ENCODE measurements around the gene RFX3.

The RFX3 gene

DNA sequence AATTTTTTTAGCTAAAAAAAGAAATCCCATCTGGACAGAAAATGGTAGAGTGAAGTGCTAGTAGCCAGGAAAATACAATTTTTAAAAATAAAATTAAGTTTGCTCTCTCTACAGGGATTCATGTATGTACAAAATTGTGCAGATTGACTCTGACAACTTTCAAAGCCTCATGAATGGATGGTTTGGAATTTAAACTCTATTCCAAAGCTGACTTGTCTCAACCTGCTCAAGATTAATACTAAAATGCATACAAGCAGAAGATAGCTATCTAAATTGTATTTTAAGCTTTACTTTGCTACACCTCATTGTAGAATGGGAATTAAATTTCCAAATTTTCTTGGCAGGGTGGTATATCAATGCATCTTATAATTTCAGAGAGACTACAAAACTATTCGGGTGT lies 257.6 kb downstream of the RFX3 start:
- DNase-seq, result no peak

DNA sequence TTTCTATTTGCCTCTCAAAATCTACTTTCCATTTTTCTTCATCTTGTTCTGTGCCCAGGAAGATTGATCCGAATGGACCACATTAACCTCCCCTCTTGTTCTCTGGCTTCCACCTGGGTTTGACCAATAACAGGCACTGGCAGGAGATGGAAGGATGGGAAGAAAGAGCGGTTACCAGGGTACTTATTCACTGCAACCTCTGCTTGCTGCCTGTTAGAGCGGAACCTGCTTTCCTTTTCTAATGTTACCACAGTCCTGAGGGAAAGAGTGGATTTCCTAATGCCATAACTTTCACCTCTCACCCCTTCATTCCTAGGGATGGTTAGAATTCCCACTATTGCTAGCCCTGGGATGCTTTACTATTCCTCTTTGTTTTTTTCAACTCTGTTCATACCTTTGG lies 262.1 kb downstream of the RFX3 start:
- DNase-seq, result no peak

DNA sequence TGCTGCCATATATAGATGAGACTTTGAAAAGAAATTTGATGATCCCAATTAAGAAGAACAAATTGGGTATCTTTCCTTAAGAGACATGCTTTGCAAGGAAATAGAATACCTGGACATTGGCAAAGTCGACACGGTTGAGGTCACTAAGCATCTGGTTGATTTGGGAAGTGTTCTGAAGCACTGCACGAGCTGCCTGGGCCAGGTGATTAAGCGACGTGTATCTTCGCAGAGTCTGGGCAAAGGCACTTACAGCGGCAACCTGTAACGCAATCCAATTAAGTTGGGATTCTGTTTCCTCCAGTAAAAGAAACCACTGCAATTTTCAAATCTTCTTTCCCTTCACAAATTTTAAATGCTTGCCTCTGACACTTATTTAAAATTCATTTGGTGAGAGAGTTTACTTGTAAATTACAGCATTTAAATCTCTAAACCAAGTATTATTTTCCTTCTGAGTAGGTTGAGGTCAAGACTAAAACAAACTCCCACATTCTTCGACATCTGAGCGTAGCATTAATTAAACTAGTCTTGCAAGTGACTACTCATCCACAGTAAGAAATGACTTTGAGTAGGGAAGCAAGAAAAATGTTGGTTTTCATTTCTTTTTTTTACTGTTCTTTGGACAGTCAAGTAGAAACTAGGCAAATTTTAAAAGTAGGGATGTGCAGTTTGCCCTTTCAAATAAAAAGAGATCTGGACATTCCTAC lies 262.8 kb downstream of the RFX3 start:
- no peak for DNase-seq

DNA sequence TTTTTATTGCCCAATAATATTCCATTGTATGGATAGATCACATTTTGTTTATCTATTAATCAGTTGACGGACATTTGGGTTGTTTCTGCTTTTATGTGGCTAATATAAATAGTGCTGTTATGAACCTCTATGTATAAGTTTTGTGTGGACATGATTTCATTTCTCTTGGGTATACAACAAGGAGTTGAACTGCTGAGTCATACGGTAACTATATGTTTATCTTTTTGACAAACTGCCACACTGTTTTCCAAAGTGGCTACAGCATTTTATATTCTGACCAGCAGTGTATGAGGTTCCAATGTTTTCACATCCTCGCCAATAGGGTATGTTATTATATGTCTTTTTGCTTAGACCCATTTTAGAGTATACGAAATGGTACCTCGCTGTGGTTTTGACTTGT lies 264.3 kb downstream of the RFX3 start:
- DNase-seq, result no peak

DNA sequence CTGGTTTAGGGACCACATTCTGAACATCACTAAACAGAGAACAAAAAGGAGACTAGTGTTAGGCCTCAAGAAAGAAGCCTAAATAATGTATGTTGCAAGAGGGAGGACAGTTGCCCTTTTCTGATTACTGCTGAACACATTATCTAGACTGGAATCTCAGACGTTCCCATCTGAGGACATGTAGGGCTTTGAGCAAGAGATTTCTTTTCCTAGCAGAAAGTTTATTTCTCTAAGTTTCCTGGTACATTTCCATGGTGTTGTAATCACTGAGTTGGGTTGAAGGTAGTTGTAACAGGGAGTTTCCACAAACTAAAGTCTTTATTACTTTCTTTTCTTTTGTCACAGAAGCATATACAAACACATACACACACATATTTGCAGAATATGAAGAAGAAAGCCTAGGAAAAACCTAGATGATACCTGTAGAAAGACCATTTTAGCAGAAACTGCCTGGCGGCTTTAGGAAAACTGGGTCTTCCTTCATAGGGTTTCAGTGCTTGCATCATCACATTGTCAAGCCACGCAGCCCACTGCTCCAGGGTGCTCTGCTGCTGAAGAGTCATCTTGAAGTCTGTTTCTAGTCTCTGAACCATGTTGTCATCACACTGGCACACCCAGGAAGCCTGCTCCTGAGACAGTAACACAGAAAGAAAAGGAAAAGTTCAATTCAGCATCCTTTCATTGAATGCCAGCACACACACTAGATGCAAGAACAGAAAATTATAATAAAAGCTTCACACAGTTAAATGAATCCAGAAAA lies 269.1 kb downstream of the RFX3 start:
- DNase-seq, result no peak

DNA sequence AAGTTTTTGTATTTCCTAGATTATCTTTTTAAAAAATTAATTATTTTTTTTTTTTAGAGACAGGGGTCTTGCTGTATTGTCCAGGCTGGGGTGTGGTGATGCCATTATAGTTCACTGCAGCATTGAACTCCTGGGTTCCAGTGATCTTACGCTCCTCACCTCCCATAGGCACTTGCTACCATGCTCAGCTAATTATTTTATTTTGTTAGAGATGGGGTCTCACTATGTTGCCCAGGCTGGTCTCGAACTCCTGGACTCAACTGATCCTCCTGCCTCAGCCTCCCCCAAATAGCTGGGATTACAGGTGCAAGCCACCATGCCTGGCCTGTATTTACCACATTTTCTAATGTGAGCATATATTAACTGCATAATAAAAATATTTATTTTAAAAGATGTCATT lies 274.5 kb downstream of the RFX3 start:
- no peak for DNase-seq

DNA sequence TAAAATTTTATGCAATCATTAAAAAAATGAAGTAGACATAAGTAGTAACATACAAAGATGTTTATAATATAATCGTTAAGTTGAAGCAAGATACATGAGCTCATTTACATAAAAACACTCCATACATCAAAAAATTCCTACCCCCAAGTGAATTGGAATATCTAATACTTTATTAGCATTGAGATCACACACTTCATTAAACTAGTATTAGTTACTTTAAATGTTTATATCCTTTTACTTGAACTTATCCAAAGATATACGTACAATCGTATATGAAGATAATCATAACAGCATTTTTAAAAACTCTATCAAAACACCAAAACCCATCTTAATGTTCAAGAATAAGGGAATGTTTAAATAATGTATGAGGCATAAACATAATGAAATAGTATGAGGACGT lies 275.1 kb downstream of the RFX3 start:
- DNase-seq, result no peak

DNA sequence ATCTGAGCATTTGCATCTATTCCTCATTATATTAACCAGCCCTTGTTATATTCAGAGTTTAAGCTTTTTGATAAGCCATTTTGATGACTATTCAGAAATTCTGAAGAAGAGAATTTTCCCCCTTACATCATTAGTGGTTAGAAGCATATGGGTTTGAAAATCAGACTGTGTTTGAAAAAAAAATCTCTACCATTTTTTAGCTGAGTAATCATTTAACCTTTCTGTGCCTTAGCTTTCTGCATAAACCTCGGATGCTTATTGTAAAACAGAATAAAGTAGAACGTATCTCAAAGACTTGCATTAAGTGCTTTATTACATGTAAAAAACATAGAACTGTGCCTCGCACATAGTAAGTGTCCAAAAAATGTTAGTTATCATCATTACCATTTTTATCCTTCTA lies 278.6 kb downstream of the RFX3 start:
- no peak for DNase-seq

DNA sequence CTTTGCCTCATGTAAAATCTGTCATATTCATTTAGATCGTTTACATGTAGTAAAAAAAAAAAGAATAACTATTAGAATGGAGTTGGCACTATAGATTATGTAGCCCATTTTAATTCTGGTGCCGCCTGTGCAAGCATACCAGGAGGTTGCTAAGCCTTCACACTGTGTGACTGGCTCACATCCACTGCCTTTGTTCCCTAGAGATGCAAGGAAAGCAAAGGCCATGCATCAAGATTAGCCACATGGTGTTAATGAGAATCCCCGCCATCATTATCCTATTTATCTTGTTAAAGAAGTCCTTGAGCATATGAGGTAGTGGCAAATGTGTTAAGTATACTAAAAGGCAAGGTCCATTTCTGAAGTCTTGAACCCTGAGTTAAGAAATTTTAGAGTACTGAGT lies 279.6 kb downstream of the RFX3 start:
- no peak for DNase-seq

DNA sequence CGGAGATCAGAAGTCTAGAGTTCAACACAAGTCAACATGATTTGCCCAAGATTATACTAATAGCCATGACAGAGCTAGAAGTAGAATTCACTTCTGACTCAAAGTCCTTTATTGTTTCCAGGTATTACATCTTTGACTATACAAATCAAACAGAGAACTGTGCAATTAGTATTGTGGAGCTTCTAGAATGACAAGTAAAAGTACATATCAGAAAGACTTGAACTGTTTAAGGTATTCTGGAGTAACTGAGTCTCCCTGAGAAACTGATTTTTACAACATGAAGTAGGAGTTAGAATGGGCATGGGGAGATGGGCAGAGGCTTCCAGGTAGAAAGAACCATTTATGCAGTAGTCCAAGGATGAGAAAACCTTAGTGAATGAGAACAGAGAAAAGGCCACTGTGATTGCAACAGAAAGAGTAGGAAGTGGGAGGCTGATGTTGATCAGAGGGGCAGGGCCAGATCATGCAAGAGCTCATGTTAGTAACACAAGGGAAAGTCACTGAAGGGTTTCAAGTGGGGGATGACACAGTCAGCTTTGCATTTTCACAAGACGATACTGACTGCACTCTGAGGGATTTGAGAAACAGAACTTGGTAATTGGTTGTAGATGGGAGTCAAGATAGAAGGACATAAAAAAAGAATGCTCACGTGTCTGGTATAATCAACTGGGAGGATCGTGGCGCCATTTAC lies 280.7 kb downstream of the RFX3 start:
- DNase-seq, result no peak

DNA sequence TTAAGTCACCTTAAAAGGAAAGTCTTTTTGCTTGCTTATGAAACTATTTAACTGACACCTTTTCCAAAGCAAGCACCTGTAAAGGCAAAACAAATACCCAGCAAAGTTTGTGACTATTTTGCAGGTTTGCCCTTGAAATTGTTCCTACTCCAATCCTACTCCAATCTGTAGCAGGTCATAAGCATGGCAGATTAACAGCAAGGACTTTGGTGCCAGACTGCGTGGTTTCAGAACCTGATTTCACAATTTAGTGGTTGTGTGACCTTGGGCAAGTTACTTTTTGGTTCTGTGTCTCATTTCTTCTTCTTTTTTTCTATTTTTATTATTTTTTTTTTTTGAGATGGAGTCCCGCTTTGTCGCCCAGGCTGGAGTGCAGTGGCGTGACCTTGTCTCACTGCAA lies 282.1 kb downstream of the RFX3 start:
- DNase-seq, result no peak

DNA sequence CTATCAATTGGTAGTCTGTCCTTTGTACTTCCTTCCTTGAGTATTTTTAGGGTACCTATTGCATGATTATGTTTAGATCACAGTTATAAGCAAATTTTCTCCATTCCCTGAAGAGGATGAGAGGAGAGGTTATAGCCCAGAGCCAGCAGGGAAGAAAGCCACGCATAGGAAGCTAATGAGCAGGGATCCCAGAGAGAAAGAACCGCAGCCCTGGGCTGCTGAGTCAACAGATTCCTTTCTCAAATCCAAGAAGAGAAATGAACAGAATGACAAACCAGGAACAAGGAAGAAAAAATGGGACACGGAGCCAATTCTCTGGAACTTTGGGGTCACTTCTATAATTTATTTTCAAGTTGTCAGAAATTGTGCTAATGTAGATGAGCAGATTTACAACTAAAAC lies 284.5 kb downstream of the RFX3 start:
- DNase-seq, result no peak

DNA sequence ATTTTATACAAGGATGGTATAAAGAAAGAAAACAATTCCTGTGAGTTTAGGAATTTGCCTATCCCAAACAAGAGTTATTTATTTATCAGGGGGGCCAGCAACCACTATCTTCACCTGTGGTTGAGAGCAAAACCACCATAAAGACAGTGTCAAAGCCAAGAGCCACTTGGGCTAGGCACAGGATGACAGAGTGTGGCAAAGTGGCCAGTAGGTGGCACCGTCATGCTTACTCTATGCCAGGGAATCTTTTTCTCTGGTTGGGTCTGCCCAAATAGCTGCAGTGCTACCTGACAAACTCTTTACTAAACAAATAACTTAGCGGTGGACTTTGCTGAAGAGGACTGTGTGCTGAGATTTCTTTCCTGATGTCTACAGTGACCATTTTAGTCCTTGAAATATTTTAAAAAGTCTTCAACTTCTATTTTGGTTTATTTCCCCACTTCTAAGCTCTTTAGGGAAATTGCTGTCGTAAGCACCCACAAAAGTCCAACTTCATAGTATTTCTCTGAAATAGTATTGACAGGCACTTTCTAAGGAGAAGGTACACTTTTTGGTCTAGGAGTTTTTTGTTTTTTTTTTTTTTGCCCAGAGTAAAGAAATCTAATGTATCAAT lies 285.0 kb downstream of the RFX3 start:
- DNase-seq, result peak; percentile 68

DNA sequence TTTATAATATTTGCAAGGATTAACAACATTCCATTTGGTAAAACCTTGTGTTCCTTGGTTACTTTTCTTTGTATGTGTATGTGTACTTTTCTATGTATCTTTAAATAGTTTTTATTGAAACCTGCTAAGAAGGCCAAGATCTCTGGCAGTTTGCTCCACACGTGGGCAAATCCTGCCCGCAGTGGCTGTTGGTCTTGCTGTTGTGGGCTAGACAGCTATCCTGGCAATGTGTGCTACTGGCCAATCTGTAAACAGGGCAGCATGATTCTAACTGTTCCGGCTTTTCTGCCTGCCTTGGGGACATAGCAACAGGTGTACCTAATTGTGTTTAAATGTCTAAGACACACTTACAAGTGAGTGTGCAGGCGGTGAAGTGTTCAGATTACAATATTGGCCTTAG lies 286.6 kb downstream of the RFX3 start:
- no peak for DNase-seq

DNA sequence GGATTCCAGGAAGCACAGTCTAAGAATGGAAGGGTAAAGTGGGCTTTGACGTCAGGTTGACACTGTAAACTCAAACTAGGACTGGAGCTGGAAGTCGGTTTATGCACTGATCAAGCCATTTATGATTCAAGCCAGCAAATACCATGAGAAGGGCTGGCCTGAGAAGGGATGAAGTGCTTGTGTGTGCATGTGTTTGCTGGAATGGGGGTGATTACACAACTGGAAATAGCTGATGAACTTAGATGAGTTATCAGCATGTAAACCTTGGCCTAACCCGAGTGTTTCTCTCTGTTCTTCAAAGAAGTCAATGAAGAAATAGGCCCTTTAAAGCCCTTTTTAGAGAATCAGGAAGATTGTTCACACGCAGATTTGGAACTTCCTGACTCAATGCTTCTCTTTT lies 287.6 kb downstream of the RFX3 start:
- no peak for DNase-seq

DNA sequence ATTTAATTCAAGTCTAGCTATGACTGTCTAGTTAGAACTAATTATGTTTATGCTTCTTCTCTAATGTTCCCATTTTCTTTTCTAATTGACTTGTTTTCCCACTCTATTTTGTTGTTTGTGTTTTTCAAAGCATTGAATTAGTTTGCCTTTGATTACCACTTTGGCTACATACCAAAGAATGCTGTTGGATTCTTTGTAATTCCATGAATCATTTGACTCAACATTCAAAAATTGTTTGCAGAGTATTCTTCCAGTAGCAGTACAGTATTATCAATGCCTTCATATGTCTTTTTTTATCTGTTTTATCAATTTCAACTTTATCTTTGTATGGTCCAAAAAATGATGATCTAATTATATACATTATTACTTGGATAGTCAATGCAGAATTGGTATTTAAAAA lies 288.7 kb downstream of the RFX3 start:
- no peak for DNase-seq

DNA sequence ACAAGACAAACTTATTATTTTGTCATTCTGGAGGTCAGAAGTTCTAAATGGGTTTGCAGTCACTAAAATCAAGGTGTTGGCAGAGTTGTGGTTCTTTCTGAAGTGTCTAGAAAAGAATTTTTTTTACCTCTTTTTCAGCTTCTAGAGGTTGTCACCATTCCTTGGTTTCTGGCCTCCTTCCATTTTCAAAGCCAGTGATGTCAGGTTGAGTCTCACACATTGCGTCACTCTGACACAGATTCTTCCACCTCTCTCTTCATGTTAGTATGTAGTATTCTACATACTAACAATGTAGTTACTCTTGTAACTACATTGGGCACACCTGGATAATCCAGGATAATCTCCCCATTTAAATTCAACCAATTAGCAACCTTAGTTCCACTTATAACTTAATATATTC lies 290.3 kb downstream of the RFX3 start:
- no peak for DNase-seq

DNA sequence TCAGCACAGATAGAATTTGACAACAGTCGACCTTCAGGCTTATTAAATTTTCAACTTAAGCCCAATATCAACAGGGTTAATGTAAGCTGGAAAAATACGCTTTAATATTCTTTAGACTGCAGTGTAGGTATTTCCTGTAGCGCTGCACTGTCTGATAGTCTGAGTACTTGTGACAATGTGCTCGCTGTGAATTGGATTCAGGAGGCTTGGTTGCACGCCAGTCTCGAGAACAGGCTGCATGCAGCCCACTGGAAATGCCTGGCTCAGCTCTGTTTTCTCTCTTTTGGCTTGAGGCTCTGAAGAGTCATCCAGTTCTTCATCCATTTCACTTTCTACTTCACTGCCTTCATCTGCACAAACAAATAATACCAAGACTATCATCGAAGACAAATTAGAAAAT lies 300.9 kb downstream of the RFX3 start:
- no peak for DNase-seq

DNA sequence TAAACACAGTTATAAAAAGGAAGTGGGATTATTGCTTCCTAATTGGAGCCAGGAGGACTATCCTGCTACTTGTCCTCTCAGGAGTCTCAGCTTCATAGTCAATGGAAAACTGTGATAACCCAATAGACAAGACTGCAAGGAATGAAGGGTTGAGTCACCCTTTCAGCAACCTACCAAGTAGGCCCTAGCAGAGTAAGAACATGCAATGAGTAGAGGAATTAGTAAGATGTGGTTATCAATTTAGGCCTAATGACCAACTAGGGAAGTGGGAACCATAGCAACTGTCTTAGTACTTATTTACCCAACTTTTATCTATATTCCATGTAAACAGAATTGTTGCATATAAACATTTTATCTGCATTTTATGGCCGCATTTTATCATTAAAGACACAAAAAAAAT lies 310.1 kb downstream of the RFX3 start:
- no peak for DNase-seq

DNA sequence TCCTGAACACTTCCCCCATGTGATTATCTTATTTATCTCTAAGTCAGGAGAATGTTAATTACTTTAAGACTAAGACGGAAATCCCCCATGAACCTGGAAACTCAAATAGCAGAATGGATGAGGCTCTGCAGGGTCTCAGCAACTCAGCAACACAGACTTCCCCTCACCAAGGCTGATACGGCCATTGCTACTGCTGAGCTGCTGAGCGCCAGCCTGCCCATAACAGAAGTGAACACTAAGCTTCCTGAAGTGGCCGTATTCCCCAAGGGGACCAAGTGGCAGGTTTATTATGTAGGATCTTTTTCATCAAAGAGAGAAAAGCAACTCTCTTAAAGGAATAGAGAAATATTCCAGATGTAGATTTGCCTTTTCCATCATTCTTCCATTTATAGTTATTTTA lies 311.1 kb downstream of the RFX3 start:
- no peak for DNase-seq

DNA sequence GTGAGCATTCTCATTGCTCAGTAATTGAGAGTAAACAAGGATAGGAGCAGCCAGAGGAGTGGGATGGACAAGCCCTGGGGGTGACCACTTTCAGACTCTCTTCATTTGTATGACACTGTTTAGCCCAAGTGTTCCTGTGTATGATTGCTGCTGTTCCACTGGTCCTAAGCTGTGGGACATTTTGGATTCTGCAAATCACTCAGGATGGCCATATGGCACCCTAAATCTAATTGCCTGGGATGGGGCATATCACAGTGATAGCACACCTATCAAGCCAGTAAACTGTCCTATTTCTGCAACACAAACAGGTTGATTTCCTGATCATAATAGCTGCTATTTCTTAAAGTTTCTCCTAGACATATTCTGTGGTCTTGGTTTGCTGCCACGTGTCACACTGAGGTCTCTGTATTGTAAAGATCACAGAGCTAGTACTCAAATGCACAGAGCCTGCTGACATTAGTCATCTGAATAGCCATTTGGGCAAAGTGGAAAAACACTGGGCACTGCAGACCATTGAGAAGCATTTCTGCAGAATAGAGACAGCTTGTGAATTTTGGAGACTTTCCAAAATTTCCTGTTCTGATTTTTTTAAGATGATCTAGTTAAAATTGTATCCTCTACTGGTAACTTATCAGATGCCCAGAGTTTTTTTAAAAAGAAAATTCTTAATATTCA lies 320.2 kb downstream of the RFX3 start:
- no peak for DNase-seq

DNA sequence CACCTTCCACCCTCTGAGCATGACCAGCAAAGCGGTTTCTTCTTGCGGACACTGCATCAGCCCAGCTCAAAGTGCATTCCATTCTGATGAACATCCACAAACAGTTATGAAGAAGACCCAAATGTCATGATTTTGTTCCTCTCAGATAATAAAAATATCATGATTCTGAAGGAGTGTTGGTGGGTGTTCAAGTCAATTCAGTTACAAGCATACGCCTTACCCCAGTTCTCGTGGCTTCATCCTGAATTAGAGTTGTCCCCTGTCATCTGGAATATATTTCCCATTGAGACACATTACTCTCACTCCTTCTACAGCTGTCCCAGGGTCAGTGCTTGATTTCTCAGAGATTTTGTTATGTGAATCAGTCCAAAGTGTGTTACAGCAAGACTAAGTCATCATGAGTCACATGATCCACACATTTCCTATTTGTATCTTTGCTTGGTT lies 325.4 kb downstream of the RFX3 start:
- DNase-seq, result no peak

DNA sequence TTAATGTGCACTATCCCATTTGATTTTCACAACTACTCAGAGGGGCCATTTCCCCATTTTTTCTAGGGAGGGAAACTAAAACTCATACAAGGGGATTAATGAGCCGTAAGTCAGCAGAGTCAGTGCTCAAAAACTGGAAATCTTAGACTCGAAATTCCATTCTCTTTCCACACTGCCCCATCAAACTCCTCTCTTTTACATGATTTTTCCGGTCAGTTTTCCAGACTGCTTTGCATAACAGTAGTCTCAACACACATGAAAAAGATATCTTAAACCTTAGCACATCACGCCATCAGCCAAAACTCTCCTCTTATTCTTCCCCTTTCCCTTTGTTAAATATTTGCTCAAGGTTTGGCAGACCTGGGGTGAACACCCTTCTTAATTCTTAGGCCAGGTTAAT lies 332.0 kb downstream of the RFX3 start:
- no peak for DNase-seq
